ENCODE measurements around the gene CBLB. TPM values are rescaled to one million over a fixed set of nuclear protein-coding genes. Genes with fewer than 3 reads are reported as not detected.

CBLB gene
- polyA plus RNA-seq, 12 donors: 17.2 to 48.9 (median 26.1) TPM; not detected in 1

DNA sequence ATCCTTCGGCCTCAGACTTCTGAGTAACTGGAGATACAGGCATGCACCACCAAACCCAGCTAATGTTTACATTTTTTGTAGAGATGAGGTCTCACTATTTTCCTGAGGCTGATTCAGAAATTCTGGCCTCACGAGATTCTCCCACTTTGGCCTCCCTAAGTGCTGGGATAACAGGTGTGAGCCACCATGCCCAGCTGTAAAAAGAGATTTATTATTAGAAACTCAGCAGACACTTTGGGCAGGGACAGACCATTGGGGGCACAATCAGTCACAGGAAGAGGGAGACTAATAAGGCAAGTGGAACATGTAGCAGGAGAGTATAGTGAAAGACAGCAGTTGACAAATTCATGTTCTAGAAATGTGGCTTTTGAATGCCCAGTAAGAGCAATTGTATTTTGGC is 249.2 kb downstream of the CBLB start:
- DNase-seq: no peak

GRCh38 chr3:105618556-105618955 is 250.3 kb downstream of the CBLB start:
- DNase-seq: no peak

GRCh38 chr3:105616374-105617121 is 252.3 kb downstream of the CBLB start:
- DNase-seq: peak; percentile 12

DNA sequence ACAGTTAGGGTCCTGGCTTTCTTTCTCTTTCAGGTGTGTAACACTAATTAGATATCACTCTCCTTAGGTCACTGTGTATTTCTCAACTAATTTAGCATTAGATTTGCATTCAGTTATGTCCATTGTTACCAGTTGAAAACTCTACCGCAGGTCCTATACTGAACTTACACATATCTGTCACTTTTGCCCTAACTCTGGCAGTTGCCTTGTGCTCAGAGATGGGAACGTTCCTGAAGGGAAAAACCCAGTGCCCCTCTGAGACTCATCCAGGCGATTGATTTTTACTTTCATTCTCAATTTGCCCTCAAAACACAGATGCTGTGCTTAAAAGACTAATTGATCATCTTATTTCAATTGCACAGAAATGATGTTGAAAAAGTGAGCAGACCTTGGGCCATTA is 253.0 kb downstream of the CBLB start:
- DNase-seq: no peak

DNA sequence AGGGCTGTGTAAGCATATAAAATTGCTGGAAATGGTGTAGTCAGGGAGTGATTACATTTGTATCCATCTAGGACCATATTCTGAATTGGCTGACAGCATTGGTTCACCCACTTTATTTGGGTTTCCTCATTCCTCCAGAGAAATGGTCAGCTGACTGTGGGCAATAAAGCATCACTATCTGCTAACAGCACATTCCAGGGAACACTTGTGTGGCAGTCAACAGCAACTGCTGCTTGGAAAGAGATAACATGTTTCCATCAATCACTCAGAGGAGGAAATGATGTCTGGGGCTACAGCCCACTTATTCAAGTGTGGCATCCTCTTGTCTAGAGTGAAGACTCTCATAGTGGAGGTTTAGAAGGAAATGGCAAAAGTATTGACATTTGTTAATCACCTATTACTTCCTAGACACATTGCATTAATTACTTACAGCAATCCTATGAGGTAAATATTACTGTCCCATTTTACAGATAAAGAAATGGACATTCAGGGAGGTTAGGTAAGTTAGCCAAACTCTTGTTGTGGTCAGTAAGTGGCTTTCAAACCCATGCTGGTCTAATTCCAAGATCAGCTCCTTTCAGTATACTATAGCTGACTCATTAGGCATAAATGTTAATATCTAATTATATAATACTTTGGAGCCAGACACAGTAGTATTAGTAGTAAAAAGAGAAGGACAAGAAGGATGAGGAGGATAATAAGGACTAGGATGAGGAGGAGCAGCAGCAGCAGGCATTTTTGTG is 254.4 kb downstream of the CBLB start:
- no peak for DNase-seq

GRCh38 chr3:105613120-105613519 is 255.7 kb downstream of the CBLB start:
- no peak for DNase-seq

GRCh38 chr3:105611304-105612192 is 257.3 kb downstream of the CBLB start:
- DNase-seq: no peak

GRCh38 chr3:105610473-105610872 is 258.3 kb downstream of the CBLB start:
- DNase-seq: no peak

DNA sequence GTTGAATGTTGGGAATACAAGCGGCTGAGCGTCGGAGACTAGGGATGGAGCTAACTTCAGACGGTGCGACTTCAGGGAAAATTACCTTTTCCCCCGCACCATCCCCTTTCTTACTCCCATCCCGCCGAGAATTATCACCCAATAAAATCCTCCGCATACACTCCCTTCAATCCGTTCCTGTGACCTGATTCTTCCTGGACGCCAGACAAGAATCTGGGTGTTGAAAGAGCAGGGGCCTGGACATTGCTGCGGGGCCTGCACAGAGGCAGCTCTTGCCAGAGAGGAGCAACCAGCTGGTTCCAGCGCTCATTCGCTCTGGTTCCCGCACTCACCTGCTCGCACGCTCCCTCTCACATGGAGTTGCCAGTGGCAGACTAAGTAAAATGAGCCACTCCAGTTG is 260.2 kb downstream of the CBLB start:
- DNase-seq: peak; percentile 8

DNA sequence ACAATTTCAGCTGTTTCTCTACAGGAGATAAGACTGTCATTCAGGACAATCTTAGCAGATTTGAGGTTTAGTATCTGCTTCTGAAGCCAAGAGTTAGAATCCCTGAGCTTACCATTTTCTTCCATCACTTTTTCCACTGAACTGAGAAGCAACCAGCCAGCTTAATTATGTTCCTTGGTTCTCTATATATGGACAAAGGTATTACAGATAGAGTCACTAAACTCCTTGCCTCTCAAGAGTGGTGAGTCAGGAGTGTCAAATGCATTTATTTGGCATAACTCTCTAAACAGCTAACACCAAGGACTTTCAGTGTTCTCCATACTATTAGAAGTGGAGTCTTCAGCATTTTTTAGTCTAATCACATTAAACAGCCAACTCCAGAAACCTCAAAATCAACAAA is 262.8 kb downstream of the CBLB start:
- DNase-seq: no peak

All from muscle of arm (tissue), 12 donors.